Endothelial cell of umbilical vein (primary cell): ENCODE results near the gene GABRA5. TPM values are rescaled to one million over a fixed set of nuclear protein-coding genes. Genes with fewer than 3 reads are reported as not detected.

Experiments used
- BruUV-seq: library from RNA; stranded (reverse); fragments of 400-500 nt; replicated peaks from 2 replicates; lab custom pipeline; 2021; lab: Mats Ljungman, UMichigan
- CTCF ChIA-PET: fragments of 300-600, 350-600 bp; sonication (Branson Sonifier 250); formaldehyde crosslinking; loops from one replicate; lab custom pipeline; 2021; ENCODE audit warnings: antibody characterized with exemption, inconsistent platforms; lab: Charles Lee
- POLR2A ChIA-PET: fragments of 300-600, 350-600 bp; sonication (Branson Sonifier 250); formaldehyde crosslinking; loops from one replicate; lab custom pipeline; 2021; ENCODE audit warnings: antibody characterized with exemption, inconsistent platforms; lab: Charles Lee
- DNase-seq: peaks from one replicate; pipeline ENCODE4 v3.0.0-alpha.2; 2011; ENCODE audit warnings: low read depth, low spot score
- FAIRE-seq: peaks from 2 replicates; lab custom pipeline; 2011; peaks lifted over from hg19 to GRCh38; lab: Jason Lieb, UNC
- H2AFZ ChIP-seq: 2 replicates; pipeline ENCODE4 v1.6.0; 2012; ENCODE audit warnings: low read depth, low read length, control low read depth, inconsistent platforms
- H3K27ac ChIP-seq: 2 replicates; pipeline ENCODE4 v1.5.1; 2011; ENCODE audit warnings: low read depth, mild to moderate bottlenecking, control low read depth, low read length, moderate library complexity; ENCODE audit not compliant: insufficient read depth
- H3K27me3 ChIP-seq, 2 experiments: 2 replicates each; pipeline versions ENCODE4 v1.6.0 to v1.6.1; 2011; ENCODE audit warnings: low read length in 2 of 2, mixed read lengths in 1 of 2; ENCODE audit not compliant: control insufficient read depth in 2 of 2, insufficient read depth in 2 of 2
- H3K36me3 ChIP-seq, 2 experiments: 2 replicates in 1 of 2; 3 replicates in 1 of 2; pipeline ENCODE4 v1.5.1; 2011; ENCODE audit warnings: low read length in 2 of 2, mild to moderate bottlenecking in 1 of 2, moderate library complexity in 1 of 2; ENCODE audit not compliant: control insufficient read depth in 2 of 2, insufficient read depth in 2 of 2; ENCODE audit errors: extremely low read depth in 1 of 2
- H3K4me1 ChIP-seq: 3 replicates; pipeline ENCODE4 v1.5.1; 2011; ENCODE audit warnings: mild to moderate bottlenecking, low read length; ENCODE audit not compliant: control insufficient read depth, insufficient read depth; ENCODE audit errors: extremely low read depth
- H3K4me2 ChIP-seq: 2 replicates; pipeline ENCODE4 v1.6.1; 2011; ENCODE audit warnings: low read length, control low read depth, mixed read lengths; ENCODE audit not compliant: insufficient read depth
- H3K4me3 ChIP-seq, 3 experiments: fragments of 200-600 bp in 1 of 3; sonication (generic), shearing (Covaris generic) in 1 of 3; replicated peaks in 1 of 3; 2 replicates each; pipeline ENCODE4 v1.5.1; 2011 to 2016; ENCODE audit warnings: control low read depth in 3 of 3, low read length in 3 of 3, mild to moderate bottlenecking in 2 of 3, inconsistent platforms in 1 of 3, low read depth in 1 of 3, moderate library complexity in 1 of 3; ENCODE audit not compliant: insufficient read depth in 1 of 3
- H3K79me2 ChIP-seq: 2 replicates; pipeline ENCODE4 v1.6.0; 2012; ENCODE audit warnings: low read length, inconsistent platforms; ENCODE audit not compliant: control insufficient read depth, insufficient read depth
- H3K9ac ChIP-seq: replicated peaks from 2 replicates; pipeline ENCODE3; 2011; ENCODE audit warnings: low read length, control low read depth; ENCODE audit not compliant: insufficient read depth; ENCODE audit errors: extremely low read depth
- H3K9me1 ChIP-seq: replicated peaks from 3 replicates; pipeline ENCODE4 v1.6.0; 2011; ENCODE audit warnings: mild to moderate bottlenecking, low read length; ENCODE audit not compliant: control insufficient read depth, insufficient read depth; ENCODE audit errors: extremely low read depth
- H3K9me3 ChIP-seq: replicated peaks from 2 replicates; pipeline ENCODE4 v1.5.1; 2012; ENCODE audit warnings: low read length, inconsistent platforms; ENCODE audit not compliant: control insufficient read depth, insufficient read depth
- H4K20me1 ChIP-seq: replicated peaks from 2 replicates; pipeline ENCODE3; 2011; ENCODE audit warnings: mild to moderate bottlenecking, low read length; ENCODE audit not compliant: control insufficient read depth, insufficient read depth; ENCODE audit errors: extremely low read depth
- CTCF ChIP-seq, 2 donors: IDR thresholded peaks; 1 replicate in 1 of 2; 2 replicates in 1 of 2; pipeline ENCODE4 v1.5.1; 2011; ENCODE audit warnings: low read length in 2 of 2, mild to moderate bottlenecking in 2 of 2, moderate library complexity in 2 of 2, control low read depth in 1 of 2, inconsistent platforms in 1 of 2, low read depth in 1 of 2; ENCODE audit not compliant: insufficient read depth in 1 of 2; ENCODE audit errors: extremely low read depth in 1 of 2
- EZH2 ChIP-seq: IDR thresholded peaks from 2 replicates; pipeline ENCODE4 v1.6.1; 2012; ENCODE audit warnings: borderline replicate concordance, low read depth, mild to moderate bottlenecking, moderate library complexity, low read length, inconsistent platforms; ENCODE audit not compliant: severe bottlenecking
- FOS ChIP-seq: IDR thresholded peaks from 2 replicates; pipeline ENCODE4 v1.6.1; 2011; ENCODE audit warnings: mild to moderate bottlenecking, low read length, moderate library complexity, borderline replicate concordance; ENCODE audit not compliant: insufficient read depth
- GATA2 ChIP-seq: IDR thresholded peaks from 2 replicates; pipeline ENCODE4 v1.7.0; 2011; ENCODE audit warnings: low read depth, mild to moderate bottlenecking, moderate library complexity, mixed read lengths, low read length; ENCODE audit not compliant: insufficient read length, insufficient read depth
- JUN ChIP-seq: IDR thresholded peaks from 2 replicates; pipeline ENCODE4 v1.6.1; 2011; ENCODE audit warnings: borderline replicate concordance, low read depth; ENCODE audit not compliant: insufficient read length, insufficient read depth
- MAX ChIP-seq: IDR thresholded peaks from 2 replicates; pipeline ENCODE4 v1.6.1; 2011; ENCODE audit not compliant: insufficient read depth, insufficient read length
- MYC ChIP-seq: IDR thresholded peaks from one replicate; pipeline ENCODE4 v1.6.1; 2011; ENCODE audit warnings: mild to moderate bottlenecking, low read depth, low read length
- POLR2A ChIP-seq: IDR thresholded peaks from 2 replicates; pipeline ENCODE4 v1.6.1; 2012; ENCODE audit warnings: low read depth, mild to moderate bottlenecking, control low read depth, low read length
- POLR2AphosphoS5 ChIP-seq: IDR thresholded peaks from 2 replicates; pipeline ENCODE4 v1.6.1; 2012; ENCODE audit warnings: low read depth, mild to moderate bottlenecking, control low read depth, low read length, moderate library complexity; ENCODE audit not compliant: insufficient read depth
- dilution Hi-C: fragments of 300-500 bp; cut with MboI; formaldehyde crosslinking; loops from one replicate; pipeline ENCODE4 v1.15.0; 2019; ENCODE audit warnings: low sequenced_read_pairs; ENCODE audit not compliant: extremely low pct_ligation_motif_present
- intact Hi-C: fragments of 100-400 bp; cut with micrococcal nuclease; formaldehyde crosslinking; loops from one replicate; pipeline ENCODE4 v1.10.0; 2022
- polyA plus RNA-seq, 4 experiments: library from polyadenylated mRNA; depleted of rRNA in 3 of 4; stranded (reverse) in 3 of 4; unstranded in 1 of 4; fragments of >200 nt; gene quantifications; 2 replicates each; pipeline versions ENCODE4 v1.2.1 to v1.2.3, GENCODE V29; 2011 to 2012; ENCODE audit warnings: missing spikeins in 1 of 4
- total RNA-seq: library from RNA; stranded (reverse); gene quantifications from 2 replicates; pipeline ENCODE4 v1.2.3, GENCODE V29; 2021

Gene GABRA5
- total and polyA plus RNA-seq, 2 donors (not counting 3 experiments of a cell fraction or from before 2014, with no cell fraction given), result not detected

DNA sequence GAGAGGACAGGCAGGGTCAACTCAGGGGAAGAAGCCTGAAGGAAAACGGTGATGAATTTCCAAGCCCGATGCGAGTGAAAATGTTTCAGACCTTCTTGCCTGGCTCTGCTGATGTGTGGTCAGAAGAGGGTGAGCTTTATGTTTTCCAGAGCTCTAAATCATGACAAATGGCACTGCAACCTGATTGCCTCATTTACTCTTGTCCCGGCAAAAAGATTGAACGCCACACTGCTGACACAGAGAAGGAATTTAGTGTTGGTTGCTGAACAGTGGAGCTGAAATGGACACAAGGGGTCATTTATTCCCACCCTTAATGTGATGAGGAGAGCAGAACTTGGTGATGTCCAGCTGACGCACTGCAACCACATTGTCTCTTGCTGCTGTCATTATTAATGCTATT, 68.0 kb downstream of the GABRA5 start:
- Histone ChIP-seq H2AFZ (no peak overlapping the region), H3K9me3 (peaks cover 8% of the 10 kb centered on the region), H3K4me2 (no peak overlapping the region), H3K4me3 (no peak overlapping the region), H3K27ac (no peak overlapping the region), H3K36me3 (no peaks in the 10 kb centered on the region), H4K20me1 (no peaks in the 10 kb centered on the region), H3K9me1 (no peaks in the 10 kb centered on the region), H3K27me3 (no peaks in the 10 kb centered on the region), H3K79me2 (no peaks in the 10 kb centered on the region), H3K9ac (no peak overlapping the region), H3K4me1 (no peaks in the 10 kb centered on the region)
- POLR2A ChIA-PET, result no interaction called here
- CTCF ChIA-PET, result no interaction called here
- no peak for FAIRE-seq
- dilution Hi-C loops, result no loop called here
- no TSS peak for BruUV-seq
- intact Hi-C loops, result no loop called here
- TF ChIP-seq POLR2AphosphoS5 (no peak), GATA2 (no peak), CTCF (IDR thresholded peaks at IDR 0.05; ENCODE audit: extremely low read depth in 1 of 2, insufficient read depth in 1 of 2, low read depth in 1 of 2, low read length in 2 of 2) (no peak), EZH2 (no peak), JUN (no peak), MAX (no peak), POLR2A (no peak), FOS (no peak), MYC (no peak)
- no peak for DNase-seq
